ENCODE data around the gene CEP70. TPM values are rescaled to one million over a fixed set of nuclear protein-coding genes. Genes with fewer than 3 reads are reported as not detected.

CEP70 gene
- polyA plus RNA-seq, 2 of the 4 experiments (the other 2 are of a cell fraction), result 16.5 to 17.1 TPM

GRCh38 chr3:138451595-138452162 is 142.4 kb downstream of the CEP70 start:
- TF ChIP-seq SMC3 (IDR thresholded peaks at IDR 0.05) (no peak), JUN (IDR thresholded peaks at IDR 0.05) (no peak), MAX (IDR thresholded peaks at IDR 0.05) (no peak), BHLHE40 (IDR thresholded peaks at IDR 0.05; ENCODE audit: low read depth, low read length) (no peak), EHMT2 (IDR thresholded peaks at IDR 0.05; ENCODE audit: low read depth) (no peak), RNF2 (IDR thresholded peaks at IDR 0.05; ENCODE audit: borderline replicate concordance, low read depth) (no peak)
- 82% methylated on average over 43 of the region's 43 CpGs for WGBS (ENCODE audit: missing lambda C conversion rate)
- Histone ChIP-seq H3K4me2 (no peak overlapping the region), H3K9me3 (no peaks in the 10 kb centered on the region), H3K27ac (no peak overlapping the region), H3K4me1 (no peaks in the 10 kb centered on the region), H3K4me3 (no peak overlapping the region)
- no peak for DNase-seq (ENCODE audit: low read depth in 1 of 2, low spot score in 1 of 2)
- ChIA-PET CTCF (interaction anchor here (0.9 to 2.7 kb wide), 8 partner anchors 9 to 877 kb away, joined by 3 to 12 read pairs (median 3); no protein-coding TSS in a partner anchor), POLR2A (no interaction called here)
- FAIRE-seq, result no peak
- no peak for ATAC-seq

GRCh38 chr3:138450704-138451424 is 143.2 kb downstream of the CEP70 start:
- Histone ChIP-seq H3K9me3 (no peaks in the 10 kb centered on the region), H3K27ac (no peak overlapping the region), H3K4me1 (no peaks in the 10 kb centered on the region), H3K4me2 (no peak overlapping the region), H3K4me3 (no peak overlapping the region)
- FAIRE-seq, result no peak
- no peak for ATAC-seq
- ChIA-PET CTCF (interaction anchor here (0.6 to 2.7 kb wide), 8 partner anchors 9 to 878 kb away, joined by 3 to 12 read pairs (median 3); no protein-coding TSS in a partner anchor), POLR2A (no interaction called here)
- TF ChIP-seq HOXB5 (CRISPR knock-in tag; IDR thresholded peaks at IDR 0.05) (no peak), MAX (IDR thresholded peaks at IDR 0.05) (no peak), BCL3 (IDR thresholded peaks at IDR 0.05) (no peak), JUNB (IDR thresholded peaks at IDR 0.05) (no peak), CTCF (IDR thresholded peaks at IDR 0.05) (no peak), RCOR1 (IDR thresholded peaks at IDR 0.05; ENCODE audit: low read depth, low read length) (no peak), KDM1A (IDR thresholded peaks at IDR 0.05; ENCODE audit: low read depth) (no peak), EHF (CRISPR knock-in tag; IDR thresholded peaks at IDR 0.05) (no peak), FOSB (CRISPR knock-in tag; IDR thresholded peaks at IDR 0.05) (no peak), FOSL2 (IDR thresholded peaks at IDR 0.05) (no peak), FOSL2 (CRISPR knock-in tag; IDR thresholded peaks at IDR 0.05) (no peak), E2F6 (IDR thresholded peaks at IDR 0.05; ENCODE audit: borderline replicate concordance, low read depth) (no peak), KDM5A (IDR thresholded peaks at IDR 0.05) (no peak), USF2 (IDR thresholded peaks at IDR 0.05) (no peak), HMGXB4 (CRISPR knock-in tag; IDR thresholded peaks at IDR 0.05; ENCODE audit: borderline replicate concordance) (no peak), ZFP36 (IDR thresholded peaks at IDR 0.05; ENCODE audit: borderline replicate concordance, partially characterized antibody) (no peak)
- 53% methylated on average over 5 of the region's 6 CpGs for WGBS (ENCODE audit: missing lambda C conversion rate)
- DNase-seq (ENCODE audit: low read depth in 1 of 2, low spot score in 1 of 2), result no peak
